Keratinocyte (primary cell): ENCODE results near the gene GLTP.

ENCODE experiments used
- EZH2 ChIP-seq: IDR thresholded peaks from one replicate; pipeline ENCODE4 v1.6.1; 2012; ENCODE audit warnings: inconsistent platforms, mild to moderate bottlenecking, low read length, moderate library complexity
- TF ChIP-seq, protein P1 (sequence below), 3 experiments: IDR thresholded peaks in 1 of 3; conservative IDR thresholded peaks in 1 of 3; optimal IDR thresholded peaks in 1 of 3; 2 replicates in 2 of 3; 3 replicates in 1 of 3; pipeline versions ENCODE3 to v1.5.1; 2011; ENCODE audit warnings: low read length in 3 of 3, mild to moderate bottlenecking in 3 of 3, moderate library complexity in 2 of 3, control low read depth in 1 of 3, inconsistent platforms in 1 of 3; ENCODE audit not compliant: insufficient read depth in 2 of 3; ENCODE audit errors: extremely low read depth in 1 of 3

DNA sequence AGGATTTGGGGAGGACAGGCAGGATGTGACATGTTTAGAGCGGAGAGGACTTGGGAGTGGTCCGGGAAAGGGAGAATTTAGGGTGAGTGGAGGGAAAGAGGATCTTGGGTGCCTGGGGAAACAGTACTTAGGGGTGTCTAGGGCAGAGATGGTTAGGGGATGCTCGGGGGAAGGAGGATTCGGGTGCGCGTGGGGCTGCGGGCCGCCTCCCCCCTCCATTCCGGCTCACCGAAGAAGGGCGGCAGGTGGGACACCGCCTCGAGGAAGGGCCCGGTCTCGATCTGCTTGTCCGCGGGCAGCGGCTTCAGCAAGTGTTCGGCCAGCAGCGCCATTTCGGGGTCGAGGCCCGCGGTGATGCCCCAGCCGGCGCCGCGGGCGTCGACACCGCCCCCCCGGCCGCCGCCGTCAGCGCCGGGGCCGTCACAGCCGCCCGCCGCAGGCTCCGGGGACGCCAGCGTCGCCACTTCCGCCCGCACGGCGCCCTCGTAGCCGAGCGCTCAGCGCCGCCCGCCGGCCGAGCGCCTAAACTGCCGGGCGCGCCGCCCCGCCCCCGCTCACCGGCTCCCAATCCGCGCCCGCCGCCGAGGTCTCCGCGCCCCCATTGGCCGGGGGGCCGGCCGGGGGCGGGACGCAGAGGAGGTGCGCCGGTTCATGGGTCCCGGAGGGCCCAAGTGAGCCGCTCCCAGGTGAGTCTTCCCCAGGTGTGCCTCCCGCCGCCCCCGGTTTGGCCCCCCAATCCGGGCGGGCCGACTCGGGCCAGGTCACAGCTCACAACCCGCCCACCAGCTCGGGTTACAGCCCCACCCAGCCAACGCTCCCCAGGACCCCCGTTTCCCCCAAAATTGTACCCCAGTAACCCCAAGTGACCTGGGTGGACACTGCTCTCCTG, at the start of gene GLTP:
- TF ChIP-seq, protein P1, sequence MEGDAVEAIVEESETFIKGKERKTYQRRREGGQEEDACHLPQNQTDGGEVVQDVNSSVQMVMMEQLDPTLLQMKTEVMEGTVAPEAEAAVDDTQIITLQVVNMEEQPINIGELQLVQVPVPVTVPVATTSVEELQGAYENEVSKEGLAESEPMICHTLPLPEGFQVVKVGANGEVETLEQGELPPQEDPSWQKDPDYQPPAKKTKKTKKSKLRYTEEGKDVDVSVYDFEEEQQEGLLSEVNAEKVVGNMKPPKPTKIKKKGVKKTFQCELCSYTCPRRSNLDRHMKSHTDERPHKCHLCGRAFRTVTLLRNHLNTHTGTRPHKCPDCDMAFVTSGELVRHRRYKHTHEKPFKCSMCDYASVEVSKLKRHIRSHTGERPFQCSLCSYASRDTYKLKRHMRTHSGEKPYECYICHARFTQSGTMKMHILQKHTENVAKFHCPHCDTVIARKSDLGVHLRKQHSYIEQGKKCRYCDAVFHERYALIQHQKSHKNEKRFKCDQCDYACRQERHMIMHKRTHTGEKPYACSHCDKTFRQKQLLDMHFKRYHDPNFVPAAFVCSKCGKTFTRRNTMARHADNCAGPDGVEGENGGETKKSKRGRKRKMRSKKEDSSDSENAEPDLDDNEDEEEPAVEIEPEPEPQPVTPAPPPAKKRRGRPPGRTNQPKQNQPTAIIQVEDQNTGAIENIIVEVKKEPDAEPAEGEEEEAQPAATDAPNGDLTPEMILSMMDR (optimal IDR thresholded peaks at IDR 0.05 in 1 of 3, IDR thresholded peaks at IDR 0.05 in 1 of 3, conservative IDR thresholded peaks at IDR 0.05 in 1 of 3; ENCODE audit: extremely low read depth in 1 of 3, insufficient read depth in 2 of 3, low read length in 3 of 3), result peak in 1 of 3 experiments; percentile 79
- no peak for TF ChIP-seq EZH2
